HepG2 (cell line): ENCODE results near the gene TRIM62. TPM values are rescaled to one million over a fixed set of nuclear protein-coding genes. Genes with fewer than 3 reads are reported as not detected.
A peak's percentile ranks its signal among the peaks of the same experiment; 100 is the strongest.

Experiments
- FOSL1 ChIP-seq: sonication (generic); formaldehyde crosslinking; IDR thresholded peaks from 2 replicates; pipeline ENCODE4 v1.9.0; 2021; ENCODE audit warnings: missing genetic modification reagents, borderline replicate concordance
- MED1 ChIP-seq: sonication (generic); formaldehyde crosslinking; IDR thresholded peaks from 2 replicates; pipeline ENCODE4 v1.4.0; 2020; ENCODE audit warnings: missing genetic modification reagents
- MIXL1 ChIP-seq: IDR thresholded peaks from 2 replicates; pipeline ENCODE4 v1.6.1; 2016
- MXD3 ChIP-seq: IDR thresholded peaks from 2 replicates; pipeline ENCODE4 v1.6.1; 2016; ENCODE audit warnings: mild to moderate bottlenecking, missing biosample characterization, missing genetic modification reagents
- NFAT5 ChIP-seq: sonication (generic); formaldehyde crosslinking; IDR thresholded peaks from 2 replicates; pipeline ENCODE4 v1.4.0; 2020; ENCODE audit warnings: missing genetic modification reagents
- PHF8 ChIP-seq: sonication (generic); formaldehyde crosslinking; IDR thresholded peaks from 2 replicates; pipeline ENCODE4 v1.5.0; 2020; ENCODE audit warnings: missing genetic modification reagents
- RXRA ChIP-seq: sonication (generic); formaldehyde crosslinking; IDR thresholded peaks from 2 replicates; pipeline ENCODE4 v1.5.1; 2020; ENCODE audit warnings: missing genetic modification reagents
- SCMH1 ChIP-seq: sonication (generic); formaldehyde crosslinking; IDR thresholded peaks from 2 replicates; pipeline ENCODE4 v1.9.0; 2021; ENCODE audit warnings: missing genetic modification reagents, mild to moderate bottlenecking, borderline replicate concordance
- SIX4 ChIP-seq: sonication (generic); formaldehyde crosslinking; IDR thresholded peaks from 2 replicates; pipeline ENCODE4 v1.4.0; 2020; ENCODE audit warnings: missing genetic modification reagents
- SNAPC2 ChIP-seq: sonication (generic); formaldehyde crosslinking; IDR thresholded peaks from 2 replicates; pipeline ENCODE4 v1.8.1; 2022; ENCODE audit warnings: mild to moderate bottlenecking, missing genetic modification reagents
- SRY ChIP-seq: sonication (generic); formaldehyde crosslinking; IDR thresholded peaks from 2 replicates; pipeline ENCODE4 v1.8.0; 2022; ENCODE audit warnings: mild to moderate bottlenecking, missing genetic modification reagents
- YEATS4 ChIP-seq: sonication (generic); formaldehyde crosslinking; IDR thresholded peaks from 2 replicates; pipeline ENCODE4 v1.4.0; 2020; ENCODE audit warnings: missing genetic modification reagents, borderline replicate concordance
- ZBTB38 ChIP-seq: sonication (generic); formaldehyde crosslinking; IDR thresholded peaks from 2 replicates; pipeline ENCODE4 v1.5.1; 2020; ENCODE audit warnings: mild to moderate bottlenecking, missing genetic modification reagents
- ZFX ChIP-seq: sonication (generic); formaldehyde crosslinking; IDR thresholded peaks from 2 replicates; pipeline ENCODE4 v1.4.0; 2020; ENCODE audit warnings: mild to moderate bottlenecking, low read depth, missing genetic modification reagents, moderate library complexity
- ZIK1 ChIP-seq: sonication (generic); formaldehyde crosslinking; IDR thresholded peaks from 2 replicates; pipeline ENCODE4 v1.5.0; 2020; ENCODE audit warnings: mild to moderate bottlenecking, low read depth, missing genetic modification reagents, borderline replicate concordance
- ZMYM2 ChIP-seq: sonication (generic); formaldehyde crosslinking; IDR thresholded peaks from 2 replicates; pipeline ENCODE4 v1.8.0; 2022; ENCODE audit warnings: mild to moderate bottlenecking, missing genetic modification reagents
- ZNF331 ChIP-seq: sonication (generic); formaldehyde crosslinking; IDR thresholded peaks from 2 replicates; pipeline ENCODE4 v1.4.0; 2020; ENCODE audit warnings: missing genetic modification reagents
- ZSCAN9 ChIP-seq: IDR thresholded peaks from 2 replicates; pipeline ENCODE4 v1.6.1; 2016; ENCODE audit warnings: borderline replicate concordance
- ZZZ3 ChIP-seq: sonication (generic); formaldehyde crosslinking; IDR thresholded peaks from 2 replicates; pipeline ENCODE4 v1.4.0; 2020; ENCODE audit warnings: missing genetic modification reagents, mild to moderate bottlenecking, borderline replicate concordance
- polyA plus RNA-seq, 8 experiments: library from polyadenylated mRNA; depleted of rRNA in 3 of 8; stranded (reverse) in 7 of 8; unstranded in 1 of 8; fragments of >200 nt; fragmentation: Illumina TruSeq in 4 of 8; extraction: Trizol in 4 of 8; gene quantifications; 2 replicates each; pipeline versions ENCODE4 v1.2.1 to v1.2.3, GENCODE V29; 2011 to 2016; ENCODE audit warnings: low read depth in 4 of 8, missing spikeins in 1 of 8, mixed read lengths in 1 of 8; ENCODE audit not compliant: insufficient read depth in 1 of 8
- total RNA-seq, 5 experiments: library from RNA; depleted of rRNA; stranded (reverse); fragments of >200 nt; fragmentation: Illumina TruSeq; extraction: Trizol; gene quantifications; 2 replicates each; pipeline ENCODE4 v1.2.3, GENCODE V29; 2016; ENCODE audit warnings: low read depth in 1 of 5
- TF ChIP-seq, protein P1 (sequence below): sonication (generic); formaldehyde crosslinking; IDR thresholded peaks from 2 replicates; pipeline ENCODE4 v1.4.0; 2020; ENCODE audit warnings: mild to moderate bottlenecking, low read depth, missing genetic modification reagents

TRIM62 gene
- total and polyA plus RNA-seq, 2 of the 13 experiments (the other 11 are each of a cell fraction or from before 2014, with no cell fraction given) = 0.53 to 0.57 TPM

- no peak for TF ChIP-seq NFAT5 (CRISPR knock-in tag)
- TF ChIP-seq ZZZ3 (CRISPR knock-in tag) = peak; percentile 98
- no peak; the same call in 1 of the 2 replicates for TF ChIP-seq ZMYM2 (CRISPR knock-in tag)
- 0 out of 2 replicates have a peak, but pooled peaks have one; percentile 23 for TF ChIP-seq SIX4
- peak; percentile 29; the same call in 1 of the 2 replicates for TF ChIP-seq FOSL1
- peak; percentile 76 for TF ChIP-seq ZFX (CRISPR knock-in tag)
- TF ChIP-seq ZIK1 (CRISPR knock-in tag) = 0 out of 2 replicates have a peak, but pooled peaks have one; percentile 58
- no peak for TF ChIP-seq SCMH1
- peak; percentile 81 for TF ChIP-seq MED1
- TF ChIP-seq SRY (CRISPR knock-in tag) = peak; percentile 40; the same call in 1 of the 2 replicates
- peak; percentile 85 for TF ChIP-seq ZSCAN9 (CRISPR knock-in tag)
- peak; percentile 92 for TF ChIP-seq ZNF331 (CRISPR knock-in tag)
- TF ChIP-seq, protein P1, sequence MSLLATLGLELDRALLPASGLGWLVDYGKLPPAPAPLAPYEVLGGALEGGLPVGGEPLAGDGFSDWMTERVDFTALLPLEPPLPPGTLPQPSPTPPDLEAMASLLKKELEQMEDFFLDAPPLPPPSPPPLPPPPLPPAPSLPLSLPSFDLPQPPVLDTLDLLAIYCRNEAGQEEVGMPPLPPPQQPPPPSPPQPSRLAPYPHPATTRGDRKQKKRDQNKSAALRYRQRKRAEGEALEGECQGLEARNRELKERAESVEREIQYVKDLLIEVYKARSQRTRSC (CRISPR knock-in tag) = no peak
- TF ChIP-seq RXRA (CRISPR knock-in tag) = peak; percentile 99
- peak; percentile 66; the same call in 1 of the 2 replicates for TF ChIP-seq MXD3 (CRISPR knock-in tag)
- peak; percentile 74; the same call in 1 of the 2 replicates for TF ChIP-seq ZBTB38
- peak; percentile 89 for TF ChIP-seq YEATS4 (CRISPR knock-in tag)
- TF ChIP-seq MIXL1 (CRISPR knock-in tag) = 0 out of 2 replicates have a peak, but pooled peaks have one; percentile 34
- peak; percentile 83 for TF ChIP-seq PHF8
- TF ChIP-seq SNAPC2 (CRISPR knock-in tag) = 0 out of 2 replicates have a peak, but pooled peaks have one; percentile 48
These were observed 54.6 kb downstream of the TRIM62 start (continued) for GRCh38 chr1:33127001-33127823.
